OCI-LY1 (cell line): Measurements from ENCODE around the gene CLDN9.

ENCODE experiments used
- H2AFZ ChIP-seq: fragments of 200-600 bp; sonication (generic), shearing (Covaris generic); 2 replicates; pipeline ENCODE4 v1.6.0; 2014; ENCODE audit warnings: antibody characterized with exemption, mild to moderate bottlenecking, low read length
- H3F3A ChIP-seq: fragments of 200-600 bp; sonication (generic), shearing (Covaris generic); 2 replicates; pipeline ENCODE4 v1.6.0; 2014; ENCODE audit warnings: mild to moderate bottlenecking, antibody characterized with exemption, low read length, moderate library complexity; ENCODE audit not compliant: insufficient read depth
- H3K27ac ChIP-seq: fragments of 200-600 bp; sonication (generic); 2 replicates; pipeline ENCODE4 v1.5.1; 2014; ENCODE audit warnings: low read length, mixed run types, mild to moderate bottlenecking, low read depth; ENCODE audit not compliant: poor library complexity, severe bottlenecking
- H3K27me3 ChIP-seq: fragments of 200-600 bp; sonication (generic); 2 replicates; pipeline ENCODE4 v1.6.0; 2014; ENCODE audit warnings: antibody characterized with exemption, mild to moderate bottlenecking, low read length, moderate library complexity; ENCODE audit not compliant: insufficient read depth
- H3K36me3 ChIP-seq: fragments of 200-600 bp; sonication (generic); 2 replicates; pipeline ENCODE4 v1.6.1; 2014; ENCODE audit warnings: mild to moderate bottlenecking, antibody characterized with exemption, low read length, moderate library complexity, mixed read lengths; ENCODE audit not compliant: insufficient read depth
- H3K4me1 ChIP-seq: fragments of 200-600 bp; sonication (generic); 2 replicates; pipeline ENCODE4 v1.5.1; 2014; ENCODE audit warnings: mild to moderate bottlenecking, low read length, moderate library complexity; ENCODE audit not compliant: insufficient read depth, severe bottlenecking
- H3K4me2 ChIP-seq: fragments of 200-600 bp; sonication (generic), shearing (Covaris generic); 2 replicates; pipeline ENCODE4 v1.6.1; 2014; ENCODE audit warnings: low read length
- H3K4me3 ChIP-seq: fragments of 200-600 bp; sonication (generic); 2 replicates; pipeline ENCODE4 v1.5.1; 2014; ENCODE audit warnings: low read length, low read depth, mild to moderate bottlenecking, mixed read lengths; ENCODE audit not compliant: poor library complexity, severe bottlenecking
- H3K79me2 ChIP-seq: fragments of 200-600 bp; shearing (Covaris generic); 2 replicates; pipeline ENCODE4 v1.6.1; 2016; ENCODE audit warnings: mixed run types, low read length, mixed read lengths; ENCODE audit not compliant: insufficient read depth
- H3K9ac ChIP-seq: fragments of 200-600 bp; sonication (generic), shearing (Covaris generic); 2 replicates; pipeline ENCODE4 v1.6.1; 2014; ENCODE audit warnings: mild to moderate bottlenecking, low read length, mixed read lengths
- H3K9me2 ChIP-seq: fragments of 200-600 bp; sonication (generic), shearing (Covaris generic); 2 replicates; pipeline ENCODE4 v1.6.1; 2014; ENCODE audit warnings: low read depth, mild to moderate bottlenecking, low read length, mixed read lengths
- H3K9me3 ChIP-seq: fragments of 200-600 bp; shearing (Covaris generic); 2 replicates; pipeline ENCODE4 v1.6.1; 2014; ENCODE audit warnings: low read length, mixed read lengths
- H4K20me1 ChIP-seq: fragments of 200-600 bp; sonication (generic), shearing (Covaris generic); 2 replicates; pipeline ENCODE4 v1.6.0; 2016; ENCODE audit warnings: mild to moderate bottlenecking, low read length; ENCODE audit not compliant: insufficient read depth
- CTCF ChIP-seq: fragments of 200-600 bp; sonication (generic), shearing (Covaris generic); IDR thresholded peaks from 2 replicates; pipeline ENCODE4 v1.5.1; 2017; ENCODE audit warnings: mild to moderate bottlenecking, antibody characterized with exemption, low read length, moderate library complexity, mixed read lengths
- EZH2 ChIP-seq: fragments of 200-600 bp; sonication (generic), shearing (Covaris generic); IDR thresholded peaks from 2 replicates; pipeline ENCODE4 v1.8.0; 2017; ENCODE audit warnings: borderline replicate concordance, mixed run types, mild to moderate bottlenecking, antibody characterized with exemption, low read length, moderate library complexity, mixed read lengths

The CLDN9 gene

GRCh38 chr16:3008690-3009037 lies 4.1 kb upstream of the CLDN9 start:
- Histone ChIP-seq H3K36me3 (no peaks in the 10 kb centered on the region), H3K27ac (no peak overlapping the region), H3K27me3 (peaks cover 29% of the 10 kb centered on the region), H3K79me2 (no peaks in the 10 kb centered on the region), H2AFZ (no peak overlapping the region), H3K9me3 (no peaks in the 10 kb centered on the region), H3K9ac (no peak overlapping the region), H3K9me2 (no peaks in the 10 kb centered on the region), H3F3A (no peaks in the 10 kb centered on the region), H3K4me2 (no peak overlapping the region), H3K4me3 (no peak overlapping the region), H3K4me1 (peaks cover 4% of the 10 kb centered on the region), H4K20me1 (no peaks in the 10 kb centered on the region)
- TF ChIP-seq EZH2 (no peak), CTCF (no peak)

GRCh38 chr16:3009568-3010390 lies 2.9 kb upstream of the CLDN9 start:
- Histone ChIP-seq H3F3A (no peaks in the 10 kb centered on the region), H3K4me1 (peaks cover 2% of the 10 kb centered on the region), H3K9ac (no peak overlapping the region)

GRCh38 chr16:3010510-3010909 lies 2.2 kb upstream of the CLDN9 start:
- Histone ChIP-seq H3K4me2 (no peak overlapping the region), H3K79me2 (no peaks in the 10 kb centered on the region), H4K20me1 (no peaks in the 10 kb centered on the region), H3K9me2 (no peaks in the 10 kb centered on the region), H3K4me3 (no peak overlapping the region), H3K27me3 (peaks cover 29% of the 10 kb centered on the region), H3K4me1 (no peaks in the 10 kb centered on the region), H3K9ac (no peak overlapping the region), H3K36me3 (no peaks in the 10 kb centered on the region), H3K9me3 (no peaks in the 10 kb centered on the region), H2AFZ (no peak overlapping the region), H3F3A (no peaks in the 10 kb centered on the region), H3K27ac (no peak overlapping the region)
- TF ChIP-seq CTCF (no peak), EZH2 (no peak)

More at GRCh38 chr16:3009568-3010390, 2.9 kb upstream of the CLDN9 start:
- H3K27me3 ChIP-seq: peaks cover 29% of the 10 kb centered on the region
- no peaks in the 10 kb centered on the region for H3K36me3 ChIP-seq
- no peaks in the 10 kb centered on the region for H4K20me1 ChIP-seq
- H3K9me3 ChIP-seq: no peaks in the 10 kb centered on the region
- no peaks in the 10 kb centered on the region for H3K79me2 ChIP-seq
- H3K4me3 ChIP-seq: no peak overlapping the region
- no peak for TF ChIP-seq CTCF
- TF ChIP-seq EZH2: no peak
- H3K9me2 ChIP-seq: no peaks in the 10 kb centered on the region
- H2AFZ ChIP-seq: no peak overlapping the region
- no peak overlapping the region for H3K27ac ChIP-seq
- H3K4me2 ChIP-seq: no peak overlapping the region
